Aorta (tissue), 5 donors: ENCODE results near the gene LARP4B. TPM values are rescaled to one million over a fixed set of nuclear protein-coding genes. Genes with fewer than 3 reads are reported as not detected.

Experiments used
- ATAC-seq: fragments of 200-7000 bp; cut with Tn5 transposase; one replicate; pipeline ENCODE4 v1.9.1; 2022; ENCODE audit warnings: moderate library complexity; ENCODE audit not compliant: low FRiP score
- DNase-seq, 2 donors: peaks; one replicate each; pipeline ENCODE4 v3.0.0-alpha.2; 2020
- H3K27ac ChIP-seq, 2 donors: one replicate each; pipeline ENCODE4 v1.5.1; 2013; ENCODE audit warnings: low read length in 2 of 2, mild to moderate bottlenecking in 2 of 2, moderate library complexity in 2 of 2, control low read depth in 1 of 2, inconsistent platforms in 1 of 2, low read depth in 1 of 2
- H3K27me3 ChIP-seq, 2 donors: one replicate each; pipeline ENCODE4 v1.6.1; 2013; ENCODE audit warnings: control low read depth in 1 of 2, low read length in 1 of 2, mild to moderate bottlenecking in 1 of 2, moderate library complexity in 1 of 2; ENCODE audit not compliant: insufficient read depth in 2 of 2, control insufficient read depth in 1 of 2
- H3K36me3 ChIP-seq, 2 donors: one replicate each; pipeline ENCODE4 v1.6.1; 2013; ENCODE audit warnings: control low read depth in 1 of 2, low read length in 1 of 2, mild to moderate bottlenecking in 1 of 2; ENCODE audit not compliant: insufficient read depth in 2 of 2, control insufficient read depth in 1 of 2
- H3K4me1 ChIP-seq, 2 donors: one replicate each; pipeline ENCODE4 v1.6.1; 2013; ENCODE audit warnings: low read length in 2 of 2, control low read depth in 1 of 2, mild to moderate bottlenecking in 1 of 2, moderate library complexity in 1 of 2; ENCODE audit not compliant: insufficient read depth in 2 of 2, control insufficient read depth in 1 of 2
- H3K4me3 ChIP-seq, 2 donors: one replicate each; pipeline ENCODE4 v1.5.1; 2013; ENCODE audit warnings: low read length in 2 of 2, control low read depth in 1 of 2, mild to moderate bottlenecking in 1 of 2
- H3K9me3 ChIP-seq: one replicate; pipeline ENCODE4 v1.6.1; 2013; ENCODE audit warnings: mild to moderate bottlenecking, low read length; ENCODE audit not compliant: control insufficient read depth
- WGBS, 2 donors: extraction: QIAGEN DNeasy Blood & Tissue Kit; methylation state at CpG; one replicate each; pipeline ENCODE4 v1.1.7; 2013; 5-methylcytosine and 5-hydroxymethylcytosine counted together
- intact Hi-C, 2 donors: fragments of 100-400 bp; cut with DNase I; formaldehyde crosslinking; loops; one replicate each; pipeline versions ENCODE4 v1.14.2 to v1.15.0; 2022
- polyA plus RNA-seq, 2 donors: library from polyadenylated mRNA; stranded (reverse); fragments of 200-250 nt; gene quantifications; one replicate each; pipeline ENCODE4 v1.2.3, GENCODE V29; 2013
- total RNA-seq, 2 donors: library from RNA; stranded (reverse); fragmentation: NEBNext Ultra II Directional; extraction: Animal tissue kit (Norgen Biotek cat#: 25700); gene quantifications; one replicate each; pipeline ENCODE4 v1.2.1, GENCODE V29; 2021
- donor health status: healthy with polysubstance abuse.
- donor health status: Bipolar disorder and iron deficiency.
- donor health status: DM: no; HTN: no; CAD: no.
- donor health status: DM: no; HTN: no; CAD: no.
- donor health status: DM: yes; HTN: yes; CAD: no.

Gene LARP4B
- total and polyA plus RNA-seq, 4 donors: 8.1 to 82.4 (median 42.8) TPM

DNA sequence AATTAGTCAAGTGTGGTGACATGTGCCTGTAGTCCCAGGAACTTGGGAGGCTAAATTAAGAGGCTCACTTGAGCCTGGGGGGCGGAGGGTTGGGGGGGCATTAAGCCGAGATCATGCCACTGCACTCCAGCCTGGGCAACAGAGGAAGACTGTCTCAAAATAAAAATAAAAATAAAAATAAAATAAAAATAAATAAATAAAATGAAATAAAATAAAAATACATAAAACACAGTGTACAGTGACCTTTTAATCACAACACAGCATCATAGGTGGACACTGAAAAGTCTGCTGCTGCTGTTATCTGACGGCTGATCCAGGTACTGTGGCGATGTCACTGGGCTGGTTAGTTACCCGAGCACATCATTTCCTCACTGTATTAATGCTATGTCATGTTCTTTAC lies 27.1 kb downstream of the LARP4B start:
- 94 to 97% methylated on average over 5 of the region's 5 CpGs for WGBS, 2 donors
- no peaks in the 10 kb centered on the region for H3K27me3 ChIP-seq
- no peak for DNase-seq
- intact Hi-C loops: no loop called here
- H3K4me3 ChIP-seq: no peak overlapping the region
- H3K9me3 ChIP-seq: no peaks in the 10 kb centered on the region
- no peak for ATAC-seq
- H3K36me3 ChIP-seq: peaks cover 0 to 1% of the 10 kb centered on the region in 2 donors
- H3K4me1 ChIP-seq: peaks cover 0 to 1% of the 10 kb centered on the region in 2 donors
- no peak overlapping the region for H3K27ac ChIP-seq

DNA sequence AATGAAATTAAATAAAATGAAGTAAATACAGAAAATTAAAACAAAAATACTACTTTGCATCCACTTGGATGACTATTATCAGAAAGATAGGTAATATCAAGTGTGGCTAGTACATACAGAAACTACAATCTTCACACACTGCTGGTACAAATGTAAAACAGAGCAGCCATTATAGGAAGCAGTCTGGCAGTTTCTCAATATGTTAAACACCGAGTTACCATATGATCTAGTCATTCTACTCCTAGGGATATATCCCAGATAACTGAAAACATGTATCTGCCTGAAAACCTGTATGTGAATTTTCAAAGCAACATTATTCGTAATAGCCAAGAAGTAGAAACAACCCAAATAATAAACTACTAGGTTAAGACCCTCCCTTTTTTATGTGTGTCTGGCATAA lies 33.4 kb downstream of the LARP4B start:
- WGBS, 2 donors: 90 to 92% methylated on average over 2 of the region's 2 CpGs
- no peak overlapping the region for H3K27ac ChIP-seq
- H3K27me3 ChIP-seq: no peaks in the 10 kb centered on the region
- intact Hi-C loops: no loop called here
- ATAC-seq (no peak), DNase-seq (no peak)
- H3K9me3 ChIP-seq: no peaks in the 10 kb centered on the region
- no peak overlapping the region for H3K4me3 ChIP-seq
- H3K4me1 ChIP-seq: no peaks in the 10 kb centered on the region
- H3K36me3 ChIP-seq: no peaks in the 10 kb centered on the region

DNA sequence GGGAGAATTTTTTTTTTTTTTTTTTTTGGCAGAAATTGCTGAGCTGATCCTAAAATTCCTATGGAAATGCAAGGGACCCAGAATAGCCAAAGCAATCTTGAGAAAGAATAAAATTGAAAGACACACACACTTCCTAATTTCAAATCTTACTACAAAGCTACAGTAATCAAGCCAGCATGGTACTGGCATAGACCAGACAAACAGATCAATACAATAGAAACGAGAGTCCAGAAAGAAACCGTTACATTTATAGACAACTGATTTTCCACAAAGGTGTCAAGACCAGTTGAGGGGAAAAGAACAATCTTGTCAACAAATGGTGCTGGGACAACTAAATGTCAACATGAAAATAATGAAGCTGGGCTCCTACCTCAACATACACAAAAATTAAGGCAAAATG lies 34.5 kb downstream of the LARP4B start:
- Histone ChIP-seq H3K4me1 (peaks cover 0 to under 1% of the 10 kb centered on the region in 2 donors), H3K9me3 (no peaks in the 10 kb centered on the region), H3K36me3 (no peaks in the 10 kb centered on the region), H3K4me3 (no peak overlapping the region), H3K27ac (no peak overlapping the region), H3K27me3 (no peaks in the 10 kb centered on the region)
- intact Hi-C loops: no loop called here
- ATAC-seq (no peak), DNase-seq (no peak)
- 94 to 98% methylated on average over 2 of the region's 2 CpGs for WGBS, 2 donors

DNA sequence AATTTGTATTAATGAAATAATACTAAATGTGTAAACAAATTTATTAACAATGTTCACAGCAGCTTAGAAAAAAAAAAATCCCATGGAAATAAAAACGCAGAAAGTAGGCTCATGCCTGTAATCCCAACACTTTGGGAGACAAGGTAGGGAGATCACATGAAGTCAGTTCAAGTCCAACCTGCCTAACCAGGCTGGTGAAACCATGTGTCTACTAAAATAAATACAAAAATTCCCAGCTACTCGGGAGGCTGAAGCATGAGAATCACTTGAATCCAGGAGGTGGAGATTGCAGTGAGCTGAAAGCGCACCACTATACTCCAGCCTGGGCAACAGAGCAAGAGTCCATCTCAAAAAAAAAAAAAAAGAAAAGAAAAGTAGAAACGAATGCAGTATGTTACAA lies 36.2 kb downstream of the LARP4B start:
- DNase-seq: no peak
- WGBS, 2 donors: 69 to 70% methylated on average over 4 of the region's 4 CpGs
- no peak for ATAC-seq
- intact Hi-C loops: no loop called here
- Histone ChIP-seq H3K4me3 (no peak overlapping the region), H3K27ac (no peak overlapping the region), H3K27me3 (no peaks in the 10 kb centered on the region), H3K36me3 (no peaks in the 10 kb centered on the region), H3K4me1 (peaks cover 0 to 2% of the 10 kb centered on the region in 2 donors), H3K9me3 (no peaks in the 10 kb centered on the region)

- H3K27ac ChIP-seq: no peak overlapping the region
- H3K4me1 ChIP-seq: no peaks in the 10 kb centered on the region
- intact Hi-C loops: no loop called here
- WGBS, 2 donors: 7 to 17% methylated on average over 3 of the region's 3 CpGs
- no peak for ATAC-seq
- no peak for DNase-seq
- no peaks in the 10 kb centered on the region for H3K9me3 ChIP-seq
- H3K4me3 ChIP-seq: no peak overlapping the region
- H3K27me3 ChIP-seq: no peaks in the 10 kb centered on the region
- H3K36me3 ChIP-seq: peaks cover 3% of the 10 kb centered on the region in 2 donors
Measured at GRCh38 chr10:878895-879294, 52.6 kb downstream of the LARP4B start.

GRCh38 chr10:878333-878759 lies 53.2 kb downstream of the LARP4B start:
- Histone ChIP-seq H3K9me3 (no peaks in the 10 kb centered on the region), H3K36me3 (peaks cover 3% of the 10 kb centered on the region in 2 donors), H3K27ac (no peak overlapping the region), H3K4me3 (no peak overlapping the region), H3K4me1 (no peaks in the 10 kb centered on the region), H3K27me3 (no peaks in the 10 kb centered on the region)
- ATAC-seq (peak; percentile 60), DNase-seq (no peak)
- intact Hi-C loops: no loop called here
- 47 to 53% methylated on average over 9 of the region's 9 CpGs for WGBS, 2 donors

DNA sequence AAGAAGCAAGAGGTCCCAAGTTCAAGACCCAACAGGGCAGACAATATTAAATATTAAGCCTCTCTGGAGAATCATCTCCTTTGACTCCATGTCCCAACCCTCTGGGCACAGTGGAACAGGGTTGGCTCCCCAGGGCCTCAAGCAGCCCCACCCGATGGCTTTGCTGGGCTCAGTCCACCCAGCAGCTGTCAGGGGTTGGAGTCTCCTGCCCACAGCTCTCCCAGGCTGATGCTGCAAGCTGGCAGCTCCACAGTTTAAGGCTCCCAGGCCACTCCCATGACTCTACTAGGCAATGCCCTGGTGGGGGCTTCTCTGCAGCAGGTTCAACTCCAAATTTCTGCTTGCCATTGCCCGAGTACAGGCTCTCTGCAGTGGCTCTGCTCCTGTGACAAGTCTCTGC lies 55.1 kb downstream of the LARP4B start:
- no peak for DNase-seq
- Histone ChIP-seq H3K4me1 (no peaks in the 10 kb centered on the region), H3K27me3 (no peaks in the 10 kb centered on the region), H3K36me3 (peaks cover 0 to 3% of the 10 kb centered on the region in 2 donors), H3K9me3 (no peaks in the 10 kb centered on the region), H3K27ac (no peak overlapping the region), H3K4me3 (no peak overlapping the region)
- WGBS, 2 donors: 84 to 94% methylated on average over 2 of the region's 2 CpGs
- intact Hi-C loops: no loop called here
- ATAC-seq: no peak

DNA sequence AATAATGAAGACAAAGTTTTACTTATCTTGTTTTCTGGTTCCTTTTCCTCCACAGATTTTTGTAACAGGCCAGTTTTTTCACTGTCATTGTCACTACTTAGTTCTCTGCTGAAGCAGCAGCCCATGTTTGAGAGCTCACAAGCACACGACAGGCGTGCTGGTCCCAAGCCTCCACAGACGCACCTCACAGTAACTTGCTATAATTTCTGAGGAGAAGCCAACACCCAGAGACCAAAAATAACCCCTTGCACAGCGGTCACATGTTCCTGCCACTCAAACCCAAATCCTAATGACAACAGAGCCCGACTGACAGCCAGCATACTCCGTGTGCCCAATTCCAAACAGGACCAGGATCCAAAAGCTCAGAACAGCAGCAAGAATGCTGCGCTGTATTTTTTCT lies 58.5 kb downstream of the LARP4B start:
- Histone ChIP-seq H3K27ac (peak overlapping the region in 1 of 2 donors; percentile 32), H3K27me3 (no peaks in the 10 kb centered on the region), H3K36me3 (no peaks in the 10 kb centered on the region), H3K4me3 (no peak overlapping the region), H3K4me1 (no peaks in the 10 kb centered on the region), H3K9me3 (no peaks in the 10 kb centered on the region)
- DNase-seq (no peak), ATAC-seq (peak; percentile 31)
- intact Hi-C loops: no loop called here
- 4 to 10% methylated on average over 7 of the region's 7 CpGs for WGBS, 2 donors

GRCh38 chr10:871951-872403 lies 59.5 kb downstream of the LARP4B start:
- Histone ChIP-seq H3K9me3 (no peaks in the 10 kb centered on the region), H3K4me3 (no peak overlapping the region), H3K4me1 (no peaks in the 10 kb centered on the region), H3K36me3 (no peaks in the 10 kb centered on the region), H3K27ac (no peak overlapping the region), H3K27me3 (no peaks in the 10 kb centered on the region)
- intact Hi-C loops: no loop called here
- ATAC-seq: no peak
- WGBS, 2 donors: 94 to 96% methylated on average over 12 of the region's 12 CpGs
- no peak for DNase-seq
